Omental fat pad (tissue), 4 donors: ENCODE data around the gene PURA. TPM values are rescaled to one million over a fixed set of nuclear protein-coding genes. Genes with fewer than 3 reads are reported as not detected.

ENCODE experiments used
- ATAC-seq: fragments of 150-250 bp; one replicate; pipeline ENCODE4 v1.9.1; 2016; ENCODE audit warnings: mild to moderate bottlenecking, moderate library complexity; ENCODE audit not compliant: low FRiP score
- DNase-seq: peaks from one replicate; pipeline ENCODE4 v3.0.0-alpha.2; 2019; ENCODE audit warnings: low spot score
- CTCF ChIP-seq, 3 donors: fragments of 450-650 bp; IDR thresholded peaks; one replicate each; pipeline ENCODE4 v1.5.1; 2016 to 2017; ENCODE audit warnings: antibody characterized with exemption in 3 of 3, mild to moderate bottlenecking in 3 of 3, moderate library complexity in 2 of 3
- total RNA-seq, 4 donors: library from RNA; depleted of rRNA; stranded (reverse); fragments of >200 nt; gene quantifications; one replicate each; pipeline ENCODE4 v1.1.0, GENCODE V29; 2016

PURA gene
- 10 to 100 TPM; 16.9 to 31.8 (median 24.3) TPM for total RNA-seq

GRCh38 chr5:140113699-140114263 lies at the start of gene PURA:
TSS of gene PURA (plus strand) at chr5:140114109. CDS start at chr5:140114182, 73 bp downstream.
- peak; percentile 89 for ATAC-seq
- no peak for TF ChIP-seq CTCF (IDR thresholded peaks at IDR 0.05)
- DNase-seq, result peak; percentile 97

- ATAC-seq (no peak), DNase-seq (no peak)
- TF ChIP-seq CTCF (IDR thresholded peaks at IDR 0.05), result no peak
Measured at GRCh38 chr5:140072812-140073211, 41.1 kb upstream of the PURA start.

- ATAC-seq (no peak), DNase-seq (no peak)
- no peak for TF ChIP-seq CTCF (IDR thresholded peaks at IDR 0.05)
Measured at GRCh38 chr5:140073296-140073695, 40.6 kb upstream of the PURA start.

- no peak for TF ChIP-seq CTCF (IDR thresholded peaks at IDR 0.05)
- ATAC-seq, result no peak
- no peak for DNase-seq
Measured at GRCh38 chr5:140075371-140075770, 38.5 kb upstream of the PURA start.

- ATAC-seq, result no peak
- no peak for DNase-seq
- no peak for TF ChIP-seq CTCF (IDR thresholded peaks at IDR 0.05)
Measured at GRCh38 chr5:140076142-140076541, 37.8 kb upstream of the PURA start.

GRCh38 chr5:140076788-140077187 lies 37.1 kb upstream of the PURA start:
- no peak for ATAC-seq
- no peak for DNase-seq
- TF ChIP-seq CTCF (IDR thresholded peaks at IDR 0.05), result no peak

GRCh38 chr5:140083120-140083519 lies 30.8 kb upstream of the PURA start:
- TF ChIP-seq CTCF (IDR thresholded peaks at IDR 0.05), result no peak
- DNase-seq (no peak), ATAC-seq (no peak)
